ENCODE measurements around the gene COL24A1.

GRCh38 chr1:85962457-85962856 is 194.1 kb downstream of the COL24A1 start:
- no peak for TF ChIP-seq EZH2phosphoT487 (IDR thresholded peaks at IDR 0.05; ENCODE audit: insufficient read depth, low read depth)
- no peak for TF ChIP-seq EZH2 (IDR thresholded peaks at IDR 0.05; ENCODE audit: insufficient read depth, poor library complexity, severe bottlenecking)
